Stimulated activated naive CD4-positive, alpha-beta T cell treated with Interleukin-2 at 50 U/mL for 16 hours (primary cell): Measurements from ENCODE around the gene FNTB.

Experiments used
- DNase-seq: peaks from one replicate; lab custom pipeline; 2025; lab: John Stamatoyannopoulos, UW

Gene FNTB

DNA sequence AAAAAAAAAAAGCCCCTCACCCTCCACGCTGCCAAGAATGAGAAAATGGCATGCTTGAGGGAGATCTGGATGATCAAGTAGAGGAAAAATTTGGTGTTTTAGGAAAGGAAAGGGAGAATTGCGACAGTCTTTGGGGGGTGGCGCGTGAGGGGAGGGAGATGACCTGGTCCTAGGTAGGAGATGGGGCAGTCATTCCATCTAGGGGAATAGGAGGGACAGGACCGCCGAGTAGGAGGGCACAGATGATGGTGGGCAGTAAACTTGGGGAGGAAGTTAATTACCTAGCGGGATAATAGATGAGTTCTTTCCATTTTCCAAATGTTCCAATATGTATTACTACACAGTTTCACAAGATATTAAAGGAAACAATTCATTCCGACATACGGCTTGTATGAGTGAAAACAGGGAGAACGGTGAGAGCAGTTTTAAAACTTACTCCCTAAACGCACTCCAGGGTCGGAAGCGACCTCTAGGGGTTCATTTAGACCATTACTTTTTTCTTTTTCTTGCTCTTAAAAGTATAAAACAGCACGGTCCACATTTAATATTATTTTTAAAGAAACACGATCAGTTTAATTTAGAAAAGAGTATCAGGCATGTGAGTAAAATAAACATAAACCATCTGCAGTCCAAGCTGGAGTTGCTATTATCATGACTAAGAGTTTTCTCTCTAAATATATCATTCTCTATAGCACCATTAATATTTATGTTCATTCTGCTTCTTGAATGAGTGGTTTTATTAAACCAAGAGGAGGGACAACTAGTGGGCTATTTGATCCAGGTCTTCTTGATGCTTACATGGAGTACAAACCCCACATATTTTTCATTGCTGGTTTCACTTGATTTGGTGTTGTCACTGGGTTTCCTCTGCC lies 3.0 kb upstream of the FNTB start:
- no peak for DNase-seq

DNA sequence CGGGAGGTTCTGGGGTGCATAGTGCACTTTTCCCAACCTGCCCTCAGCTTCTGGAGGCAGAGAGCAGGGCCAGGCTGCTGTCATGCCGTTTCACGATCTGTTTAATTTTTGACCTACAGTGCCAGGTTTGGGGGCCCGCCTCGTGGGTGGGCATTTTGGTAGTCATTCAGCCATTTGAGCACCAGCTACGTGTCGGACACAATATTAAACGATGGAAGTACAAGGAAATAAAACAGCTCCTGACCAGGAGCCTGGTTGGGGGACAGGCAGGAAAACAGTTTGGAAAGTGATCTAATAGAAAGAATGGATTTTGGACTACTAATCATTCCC lies 708 bp downstream of the FNTB start:
- no peak for DNase-seq

- no peak for DNase-seq
Observed at GRCh38 chr14:64990296-64990695, 3.6 kb downstream of the FNTB start.

GRCh38 chr14:64990939-64991338 lies 4.2 kb downstream of the FNTB start:
- DNase-seq: no peak

- DNase-seq: no peak
Observed at GRCh38 chr14:64992328-64992885, 5.7 kb downstream of the FNTB start.

GRCh38 chr14:64993266-64993930 lies 6.7 kb downstream of the FNTB start:
- no peak for DNase-seq

GRCh38 chr14:64994540-64994939 lies 7.8 kb downstream of the FNTB start:
- DNase-seq: no peak

DNA sequence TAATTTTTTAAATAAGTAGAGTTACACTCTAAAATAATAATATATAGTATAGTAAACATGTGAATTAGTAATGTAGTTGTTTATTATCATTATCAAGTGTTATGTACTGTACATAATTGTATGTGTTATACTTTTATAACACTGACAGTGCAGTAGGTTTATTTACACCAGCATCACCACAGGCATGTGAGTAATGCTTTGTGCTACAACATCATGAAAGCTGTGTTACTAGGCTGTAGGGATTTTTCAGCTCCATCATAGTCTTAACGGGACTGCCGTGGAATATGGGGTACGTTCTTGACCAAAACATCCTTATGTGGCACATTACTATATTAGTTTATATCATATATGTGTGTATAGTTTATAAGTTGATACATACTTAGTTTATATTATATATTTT lies 8.6 kb downstream of the FNTB start:
- DNase-seq: no peak

DNA sequence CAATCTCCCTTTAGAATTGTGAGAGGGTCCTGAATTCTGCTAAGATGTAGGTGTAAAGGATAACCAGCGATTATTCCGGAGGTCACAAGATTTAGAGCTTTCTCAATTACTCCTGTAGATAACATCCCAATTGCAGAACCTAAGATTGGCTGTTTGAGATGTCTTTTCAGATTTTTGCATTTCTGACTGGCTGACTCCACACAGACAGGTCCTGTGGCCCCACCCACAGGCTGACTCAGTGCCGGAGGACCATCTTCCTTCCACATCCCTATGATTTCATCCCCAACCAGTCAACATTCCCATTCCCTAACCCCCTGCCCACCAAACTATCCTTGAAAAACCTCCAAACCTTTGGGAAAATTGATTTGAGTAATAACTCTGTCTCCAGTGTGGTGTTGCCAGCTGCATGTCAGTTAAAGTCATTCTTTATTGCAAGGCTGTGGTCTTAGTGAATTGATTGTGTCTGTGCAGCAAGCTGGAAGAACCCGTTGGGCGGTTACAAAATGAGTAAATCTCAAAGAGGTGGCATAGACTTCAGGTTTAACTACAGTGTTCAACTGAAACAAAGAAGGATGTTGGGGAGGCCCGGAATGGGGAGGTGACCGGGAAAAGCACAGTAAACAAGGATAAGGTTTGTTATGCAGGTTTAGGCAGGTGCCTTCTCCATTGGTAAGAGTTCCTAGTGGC lies 10.6 kb downstream of the FNTB start:
- no peak for DNase-seq

DNA sequence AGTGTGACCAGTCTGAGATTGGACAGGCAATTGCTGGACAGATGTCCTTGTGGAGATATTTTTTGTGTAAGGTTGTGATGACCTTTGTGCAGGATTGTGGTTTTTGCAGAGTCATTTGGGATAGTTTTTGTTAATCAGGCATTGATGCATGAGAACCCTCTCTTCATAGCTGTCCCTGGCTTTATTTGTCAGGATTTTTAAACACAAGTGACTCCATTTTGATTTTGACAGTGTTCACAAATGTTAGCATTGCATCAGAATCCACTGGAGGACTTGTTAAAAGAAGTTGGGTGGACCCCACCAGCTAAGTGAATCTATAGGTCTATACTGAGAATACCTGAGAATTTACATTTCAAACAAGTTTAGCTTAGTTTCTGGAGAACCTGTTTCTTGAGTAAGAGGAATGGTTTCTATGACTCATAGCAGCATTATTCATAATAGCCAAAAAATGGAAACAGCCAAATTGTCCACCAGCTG lies 11.8 kb downstream of the FNTB start:
- DNase-seq: no peak

DNA sequence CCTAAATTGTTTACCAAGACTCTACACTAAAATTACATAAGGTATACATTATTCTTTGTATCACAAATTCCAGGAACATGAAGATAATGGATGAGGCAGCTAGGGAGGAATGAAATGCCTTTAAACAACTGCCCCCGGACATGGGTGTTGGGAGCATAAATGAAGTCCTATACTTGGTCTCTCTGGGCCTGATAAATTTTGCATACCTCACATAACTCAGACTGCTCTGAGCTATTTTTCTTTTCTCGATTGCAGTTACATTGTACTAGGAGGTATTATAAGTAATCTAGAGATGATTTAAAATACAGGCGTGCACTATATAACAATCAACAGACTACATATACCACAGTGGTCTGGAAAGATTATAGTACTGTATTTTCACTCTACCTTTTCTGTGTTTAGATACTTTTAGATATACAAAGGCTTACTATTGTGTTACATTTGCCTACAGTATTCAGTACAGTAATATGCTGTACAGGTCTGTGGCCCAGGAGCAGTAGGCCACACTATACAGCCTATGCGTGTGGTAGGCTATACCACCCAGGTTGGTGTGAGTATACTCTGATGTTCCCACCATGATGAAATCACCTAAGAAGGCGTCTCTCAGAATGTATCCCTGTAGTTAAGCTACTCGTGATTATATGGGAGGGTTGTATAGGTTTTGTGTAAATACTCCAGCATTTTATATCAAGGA lies 14.3 kb downstream of the FNTB start:
- no peak for DNase-seq

DNA sequence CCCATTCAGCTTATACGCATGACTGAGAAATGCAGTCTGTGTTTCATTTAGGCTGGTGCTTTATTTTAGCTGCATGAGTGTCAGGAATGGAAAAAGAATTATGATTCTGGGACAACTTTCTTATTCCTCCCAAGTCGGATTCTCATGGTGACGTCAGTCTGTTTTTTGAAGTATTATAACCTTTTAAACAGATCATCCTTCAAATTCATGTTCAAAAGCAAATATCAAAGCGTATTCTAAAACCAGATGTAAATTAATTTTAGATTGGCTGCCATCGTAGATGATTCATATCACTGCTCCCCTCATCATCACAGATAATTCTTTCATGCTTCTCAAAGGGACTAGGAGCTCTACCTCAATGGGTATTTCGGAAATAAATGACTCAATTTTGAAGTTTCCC lies 15.0 kb downstream of the FNTB start:
- DNase-seq: no peak

DNA sequence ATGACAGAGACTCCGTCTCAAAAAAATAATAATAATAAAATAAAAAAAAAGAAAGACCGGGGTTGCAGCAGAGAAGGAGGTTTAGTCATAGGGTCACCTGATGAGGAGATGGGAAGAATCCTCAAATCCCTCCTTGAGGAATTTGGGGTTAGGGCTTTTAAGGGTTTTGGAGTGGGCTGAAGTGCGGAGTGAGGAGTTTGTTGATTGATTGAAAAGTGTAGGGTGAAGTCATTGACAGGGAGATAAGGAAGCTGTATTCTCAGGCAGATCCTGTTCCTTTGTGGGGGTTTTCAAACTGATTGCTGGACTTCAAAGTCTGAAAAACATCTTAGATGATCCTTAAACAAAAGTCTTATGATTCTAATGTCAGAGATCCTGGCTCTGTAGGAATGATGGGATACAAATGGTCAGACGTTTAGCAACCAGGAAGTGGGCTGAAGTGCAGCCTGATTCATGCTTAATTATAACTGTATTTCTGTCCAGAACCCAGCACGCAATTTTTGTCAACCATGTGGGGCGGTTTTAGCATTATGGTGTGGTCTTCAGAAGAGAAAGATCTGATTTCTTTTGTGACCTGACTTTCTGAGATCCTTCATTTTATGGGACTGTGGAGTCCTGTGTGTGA lies 16.0 kb downstream of the FNTB start:
- DNase-seq: no peak

DNA sequence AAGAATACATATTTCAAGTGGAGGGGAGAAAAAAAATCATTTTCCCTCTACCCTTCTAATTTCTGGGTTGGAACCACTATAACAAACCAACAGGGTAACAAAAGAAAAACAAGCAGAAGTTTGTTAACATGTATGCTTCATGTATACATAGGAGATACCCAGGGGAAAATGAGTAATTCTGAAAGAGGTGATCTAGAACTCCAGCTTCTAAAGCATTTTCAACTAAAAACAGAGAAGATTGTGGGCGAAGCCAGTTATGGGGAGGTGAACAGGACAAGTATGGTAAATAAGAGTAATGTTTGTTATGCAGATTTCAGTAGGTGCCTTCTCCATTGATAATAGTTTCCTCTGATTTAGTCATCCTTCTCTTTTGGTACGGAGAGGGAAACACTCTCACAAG lies 16.7 kb downstream of the FNTB start:
- no peak for DNase-seq

DNA sequence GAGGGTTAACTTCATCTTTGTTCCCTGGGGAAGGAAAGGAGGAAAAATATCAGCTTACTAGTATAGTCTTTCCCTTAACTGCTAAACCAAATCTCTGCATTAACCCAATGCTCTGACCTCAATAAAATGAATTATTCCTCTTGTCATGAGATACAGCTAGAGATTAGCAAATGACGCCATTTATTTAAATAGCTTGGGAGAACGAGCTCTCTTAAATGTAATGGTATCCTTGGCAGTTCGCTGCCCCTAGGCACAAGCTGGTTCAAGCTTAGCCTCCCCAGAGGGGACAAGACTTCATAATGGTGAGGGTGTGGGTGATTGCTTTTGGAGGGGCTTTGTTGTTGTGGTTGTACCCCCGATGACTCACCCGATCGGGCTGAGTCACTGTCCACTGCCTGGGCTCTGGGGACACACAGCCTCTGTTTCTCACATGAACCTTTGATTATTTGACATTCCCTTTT lies 19.6 kb downstream of the FNTB start:
- DNase-seq: no peak

DNA sequence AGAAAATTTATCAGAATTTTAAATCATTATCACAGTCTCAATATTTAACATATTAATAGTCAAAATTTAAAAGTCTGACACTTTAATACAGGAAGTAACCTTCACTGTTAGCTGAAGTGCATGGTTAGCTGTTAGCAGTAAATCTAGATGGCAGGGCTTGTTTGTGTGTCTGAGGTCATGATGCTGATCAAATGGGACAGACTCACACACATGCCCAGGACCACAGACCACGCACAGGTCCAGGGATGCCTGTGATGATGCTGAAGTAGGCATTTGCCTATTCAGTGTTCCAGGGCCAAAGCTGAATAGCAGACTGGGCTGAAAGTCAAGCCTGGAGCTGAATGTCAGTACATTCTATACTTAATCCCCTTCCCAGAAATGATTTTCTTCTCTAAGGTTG lies 20.5 kb downstream of the FNTB start:
- DNase-seq: no peak

- no peak for DNase-seq
Observed at GRCh38 chr14:65010211-65010931, 23.7 kb downstream of the FNTB start.

DNA sequence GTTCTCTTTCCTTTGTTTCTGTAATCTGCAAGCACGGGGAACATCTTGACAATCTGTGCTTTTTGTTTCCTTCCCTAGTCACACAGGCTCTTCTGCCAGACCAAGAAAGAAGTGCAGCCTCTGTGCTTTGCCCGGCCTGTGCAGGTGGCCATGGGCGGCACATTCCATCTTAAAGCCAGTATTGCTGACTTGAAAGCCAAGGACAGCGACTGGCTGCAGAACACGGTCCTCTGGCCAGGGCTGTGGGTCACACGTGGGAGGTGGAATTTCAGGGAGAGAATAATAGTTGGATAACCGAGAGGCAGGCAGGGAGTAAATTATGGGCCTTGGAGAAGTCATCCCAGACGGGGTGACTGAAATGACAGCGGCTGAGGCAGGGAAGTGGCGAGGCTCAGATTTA lies 24.8 kb downstream of the FNTB start:
- no peak for DNase-seq

DNA sequence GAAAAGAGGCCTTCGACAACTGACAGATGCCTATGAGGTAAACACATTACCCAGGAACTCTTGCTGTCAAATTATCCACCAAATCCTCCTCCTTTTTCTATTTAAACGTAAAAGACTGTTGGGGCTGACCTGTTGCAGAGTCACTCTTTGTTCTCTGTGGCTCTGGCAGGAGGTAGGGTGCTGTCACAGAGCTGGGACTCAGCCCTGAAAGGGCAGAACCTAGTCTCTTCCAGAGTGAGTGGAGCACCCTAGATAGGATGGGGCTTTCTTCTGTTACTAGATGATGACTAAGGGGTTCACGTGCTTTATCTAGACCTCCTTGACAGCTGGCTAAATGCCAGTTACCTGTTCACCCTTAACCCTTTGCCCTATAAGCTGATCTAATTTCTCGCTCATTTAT lies 25.7 kb downstream of the FNTB start:
- DNase-seq: no peak

DNA sequence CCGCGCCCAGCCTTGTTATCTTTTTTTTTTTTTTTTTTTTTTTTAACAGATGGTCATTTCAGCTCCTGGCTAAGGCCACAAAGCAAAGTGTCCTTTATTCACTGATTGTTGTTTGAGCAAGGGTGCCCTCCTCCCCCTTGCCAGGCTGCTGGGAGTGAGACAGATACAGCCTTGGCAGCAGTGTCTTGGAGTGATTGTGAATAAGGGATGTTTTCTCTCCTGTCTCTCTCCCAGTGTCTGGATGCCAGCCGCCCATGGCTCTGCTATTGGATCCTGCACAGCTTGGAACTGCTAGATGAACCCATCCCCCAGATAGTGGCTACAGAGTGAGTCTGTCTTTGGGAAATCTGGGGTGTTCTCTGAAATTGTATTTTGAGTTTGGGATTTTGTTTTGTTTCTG lies 28.7 kb downstream of the FNTB start:
- no peak for DNase-seq

- no peak for DNase-seq
Observed at GRCh38 chr14:65016471-65016870, 29.8 kb downstream of the FNTB start.
